Dermis microvascular lymphatic vessel endothelial cell (primary cell): ENCODE results near the gene EIF3L. TPM values are rescaled to one million over a fixed set of nuclear protein-coding genes. Genes with fewer than 3 reads are reported as not detected.

ENCODE experiments used
- DNase-seq, 2 donors: peaks; one replicate each; pipeline versions ENCODE4 v3.0.0 to v3.0.0-alpha.2; 2010; ENCODE audit warnings: low read depth in 2 of 2
- total RNA-seq: library from RNA; depleted of rRNA; stranded (reverse); fragments of >200 nt; gene quantifications from 2 replicates; pipeline ENCODE4 v1.2.1, GENCODE V29; 2014

The EIF3L gene
- total RNA-seq, 1 donor from 2014 or later = 290 TPM

- DNase-seq = no peak
These were observed 32.6 kb upstream of the EIF3L start for GRCh38 chr22:37816543-37817180.

DNA sequence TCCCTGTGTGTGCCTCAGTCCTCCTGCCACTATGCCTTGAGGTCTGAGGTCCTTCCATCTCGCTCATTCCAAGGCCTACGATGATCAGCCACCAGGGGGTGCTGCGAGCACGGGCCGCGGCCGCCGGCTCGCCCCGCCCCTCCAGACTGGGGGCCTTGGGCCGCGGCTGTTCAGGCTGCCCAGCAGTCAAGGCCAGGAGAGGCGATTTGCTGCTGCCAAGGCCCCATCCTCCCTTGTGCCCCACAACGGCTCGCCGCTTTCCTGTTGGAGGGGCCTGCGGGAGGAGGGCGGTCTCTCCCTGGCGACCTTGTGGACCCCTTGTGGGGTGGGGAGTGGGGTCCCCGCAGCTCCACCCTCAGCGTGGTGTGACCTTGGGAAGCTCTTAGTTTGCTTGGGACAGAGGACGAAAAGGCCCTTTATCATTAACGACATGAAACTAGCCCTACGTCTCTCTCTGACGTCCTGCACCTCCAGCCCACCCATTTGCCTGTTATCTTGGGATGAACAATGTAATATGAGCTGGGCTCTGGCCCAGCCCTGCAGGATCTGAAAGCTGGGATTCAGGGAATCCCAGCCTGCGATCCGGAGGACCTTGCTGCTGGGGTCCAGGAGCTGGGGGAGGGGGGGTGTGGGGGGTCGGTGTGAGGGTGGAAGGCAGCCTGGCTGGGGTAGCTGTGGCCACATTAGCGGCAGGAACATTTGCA lies 31.4 kb upstream of the EIF3L start:
- peak in 1 of 2 donors; percentile 81 for DNase-seq

DNA sequence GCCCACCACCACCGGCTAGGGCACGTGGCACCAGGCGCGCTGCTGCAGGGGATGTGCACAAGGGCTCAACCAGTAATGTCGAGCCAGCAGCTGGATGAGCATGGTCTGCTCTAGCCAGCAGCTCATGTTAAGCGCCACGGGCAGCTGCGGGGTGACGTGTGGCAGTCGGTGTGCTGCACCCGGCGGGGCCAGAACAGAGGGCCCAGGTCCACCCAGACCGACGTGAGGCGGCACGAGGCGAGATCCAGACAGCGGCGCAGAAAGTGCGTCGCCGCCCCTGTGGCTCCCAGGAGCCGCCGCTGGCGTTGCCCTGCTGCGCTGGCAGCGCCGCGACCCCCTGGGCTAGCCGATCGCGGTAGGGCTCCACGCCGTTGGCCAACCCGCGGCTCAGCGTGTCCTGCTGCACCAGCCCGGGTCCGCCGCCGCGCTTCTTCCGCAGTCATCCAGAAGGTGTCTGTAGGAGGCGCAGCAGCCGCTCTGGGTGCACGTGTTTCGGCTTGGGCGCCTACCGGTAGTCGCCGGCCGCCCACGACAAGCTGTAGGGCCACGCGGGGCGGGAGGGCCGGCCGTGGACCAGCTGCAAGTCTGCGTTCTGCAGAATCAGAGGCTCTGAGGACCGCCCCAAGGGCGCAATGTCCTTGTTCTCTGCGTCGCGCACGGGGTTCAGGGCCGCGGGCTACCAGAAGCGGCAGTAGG lies 30.7 kb upstream of the EIF3L start:
- DNase-seq = peak in 1 of 2 donors; percentile 75

- DNase-seq = no peak
These were observed 30.1 kb upstream of the EIF3L start for GRCh38 chr22:37819105-37819433.

GRCh38 chr22:37820350-37820749 lies 28.9 kb upstream of the EIF3L start:
- no peak for DNase-seq

- no peak for DNase-seq
These were observed 27.0 kb upstream of the EIF3L start for GRCh38 chr22:37822079-37822833.

DNA sequence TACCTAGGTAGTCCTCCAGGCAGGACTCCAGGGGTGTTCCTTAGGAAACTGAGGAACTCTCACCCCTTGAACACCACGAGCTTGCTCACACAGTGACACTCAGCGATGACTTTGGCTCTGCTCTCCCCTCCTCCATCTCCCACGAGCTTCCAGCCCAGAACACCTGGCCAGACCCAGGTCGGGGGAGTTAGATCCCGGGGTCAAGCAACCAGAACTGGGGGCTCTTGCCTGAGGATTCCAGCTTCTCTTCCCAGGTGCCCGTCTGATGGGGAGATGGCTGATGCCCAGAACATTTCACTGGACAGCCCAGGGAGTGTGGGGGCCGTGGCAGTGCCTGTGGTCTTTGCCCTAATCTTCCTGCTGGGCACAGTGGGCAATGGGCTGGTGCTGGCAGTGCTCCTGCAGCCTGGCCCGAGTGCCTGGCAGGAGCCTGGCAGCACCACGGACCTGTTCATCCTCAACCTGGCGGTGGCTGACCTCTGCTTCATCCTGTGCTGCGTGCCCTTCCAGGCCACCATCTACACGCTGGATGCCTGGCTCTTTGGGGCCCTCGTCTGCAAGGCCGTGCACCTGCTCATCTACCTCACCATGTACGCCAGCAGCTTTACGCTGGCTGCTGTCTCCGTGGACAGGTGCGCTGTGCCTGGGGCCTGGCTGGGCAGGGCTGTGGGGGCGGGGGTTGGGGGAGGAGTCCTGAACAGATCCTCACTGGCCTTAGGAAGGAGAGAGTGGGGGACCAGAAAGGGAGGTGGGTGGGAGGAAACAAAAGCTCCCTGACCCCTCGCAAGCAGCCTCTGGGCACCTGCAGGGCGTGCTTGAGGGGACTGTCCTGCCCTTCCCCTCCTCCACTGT lies 25.9 kb upstream of the EIF3L start, which contains the start of gene GALR3:
Gene GALR3, plus strand, starts transcription at position 249 of the 852 bp plus-strand sequence. Its CDS starts 25 bp downstream, at position 274.
- no peak for DNase-seq

GRCh38 chr22:37824674-37825641 lies 24.3 kb upstream of the EIF3L start:
- DNase-seq = peak in 1 of 2 donors; percentile 76

DNA sequence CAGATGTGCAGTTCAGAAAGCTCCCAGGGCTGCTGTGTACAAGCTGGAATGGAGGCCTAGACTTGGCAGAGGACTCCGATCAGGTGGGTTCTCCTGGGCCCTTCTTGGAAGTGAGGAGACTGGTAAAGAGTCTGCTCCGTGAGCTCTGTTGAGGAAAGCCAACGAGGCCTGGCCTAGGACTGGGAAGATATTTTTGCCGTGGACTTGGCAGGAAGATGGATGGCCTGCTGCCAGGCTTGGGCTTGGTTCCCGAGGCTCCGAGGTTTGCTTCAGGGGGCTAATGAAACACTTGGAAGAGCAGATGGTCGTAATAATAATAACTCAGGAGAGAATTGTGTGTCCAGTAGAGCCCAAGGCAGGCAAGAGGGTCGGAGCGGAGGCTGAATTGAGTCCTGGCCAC lies 22.2 kb upstream of the EIF3L start:
- DNase-seq = no peak

GRCh38 chr22:37830093-37830842 lies 19.0 kb upstream of the EIF3L start:
- no peak for DNase-seq

GRCh38 chr22:37831472-37831871 lies 17.7 kb upstream of the EIF3L start:
- no peak for DNase-seq

GRCh38 chr22:37832022-37832857 lies 17.0 kb upstream of the EIF3L start:
- DNase-seq = no peak

- no peak for DNase-seq
These were observed 7.0 kb upstream of the EIF3L start for GRCh38 chr22:37842015-37842793.

DNA sequence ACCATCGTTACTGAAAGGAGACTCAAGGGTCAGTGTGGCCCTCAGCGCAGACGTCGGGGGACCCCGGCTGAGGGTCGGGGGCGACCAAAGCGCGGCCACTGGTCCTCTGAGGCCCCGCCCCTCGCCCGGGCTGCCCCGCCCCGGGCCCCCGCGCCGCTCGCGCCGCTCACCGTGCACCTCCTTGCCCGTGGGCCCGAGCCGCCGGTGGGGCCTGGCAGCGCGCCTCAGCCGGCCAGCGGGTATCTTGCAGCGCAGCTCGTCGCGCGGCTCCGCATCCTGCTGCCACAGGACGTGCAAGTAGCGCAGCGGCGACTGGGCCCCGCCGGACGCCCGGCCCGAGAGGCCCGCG lies 5.5 kb upstream of the EIF3L start:
- no peak for DNase-seq

- no peak for DNase-seq
These were observed 4.3 kb upstream of the EIF3L start for GRCh38 chr22:37844904-37845329.

DNA sequence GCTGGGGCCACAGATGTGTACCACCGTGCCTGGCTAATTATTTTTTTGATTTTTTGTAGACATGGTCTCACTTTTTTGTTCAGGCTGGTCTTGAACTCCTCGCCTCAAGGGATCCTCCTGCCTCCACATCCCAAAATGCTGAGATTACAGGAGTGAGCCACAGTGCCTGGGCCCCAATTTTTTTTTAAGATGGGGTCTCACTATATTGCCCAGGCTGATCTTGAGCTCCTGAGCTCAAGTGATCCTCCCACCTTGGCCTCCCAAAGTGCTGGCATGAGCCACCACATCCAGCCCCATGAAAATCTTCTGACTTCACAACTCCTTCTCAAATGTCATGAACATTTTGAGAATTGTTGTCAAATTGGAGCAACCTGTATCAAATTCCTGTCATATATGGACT lies 2.8 kb upstream of the EIF3L start:
- DNase-seq = no peak

- peak in 1 of 2 donors; percentile 49 for DNase-seq
These were observed 581 bp upstream of the EIF3L start for GRCh38 chr22:37848587-37849088.
